HG03439 (cell line): ENCODE measurements around the gene SLC2A4.
A peak's percentile ranks its signal among the peaks of the same experiment; 100 is the strongest.
"Not testable (repeated sequence)": the region's sequence is repeated elsewhere in the genome, so short reads cannot be mapped to it uniquely, and the experiment has no call there.

Experiments
- ATAC-seq: cut with Tn5 transposase; IDR thresholded peaks from one replicate; pipeline ENCODE4 v1.9.1; 2021; ENCODE audit warnings: mild to moderate bottlenecking, moderate library complexity; ENCODE audit not compliant: unreplicated experiment

SLC2A4 gene

GRCh38 chr17:7322520-7323194 is 41.1 kb downstream of the SLC2A4 start:
- ATAC-seq = no peak

DNA sequence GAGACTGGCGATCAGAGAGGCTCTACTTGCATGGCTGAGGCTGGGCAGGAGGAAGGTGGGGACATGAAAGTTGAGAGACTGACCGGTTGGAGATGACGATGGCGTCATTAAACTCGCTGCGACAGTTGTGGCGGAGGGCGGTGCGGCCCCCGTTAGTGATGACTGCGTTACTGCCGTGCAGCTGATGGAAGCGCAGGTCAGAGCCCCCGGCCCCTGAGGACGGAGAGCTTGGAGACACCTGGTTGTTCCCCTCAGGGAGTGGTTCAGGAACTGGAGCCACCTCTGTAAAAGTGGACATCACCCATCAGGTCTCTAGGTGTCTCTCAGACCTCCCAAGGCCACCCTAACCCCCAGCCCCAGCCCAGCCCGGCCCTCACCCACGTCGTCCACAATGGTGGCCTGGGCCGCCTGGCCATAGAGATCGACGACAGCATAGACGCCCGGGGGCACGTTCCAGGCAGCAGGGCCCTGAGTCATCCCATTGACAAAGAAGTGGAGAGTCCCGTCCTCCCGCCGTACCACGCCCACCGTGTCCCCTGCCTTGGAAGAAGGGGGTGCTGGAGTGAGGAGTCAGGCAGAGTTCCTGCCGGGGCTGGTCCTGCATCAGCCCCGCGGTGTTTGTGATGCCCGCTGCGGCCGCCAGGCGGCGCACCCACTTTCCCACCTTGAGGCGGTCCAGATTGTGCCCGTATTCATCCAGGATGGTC is 42.4 kb downstream of the SLC2A4 start:
- ATAC-seq = no peak

GRCh38 chr17:7324438-7324779 is 42.9 kb downstream of the SLC2A4 start:
- no peak for ATAC-seq

DNA sequence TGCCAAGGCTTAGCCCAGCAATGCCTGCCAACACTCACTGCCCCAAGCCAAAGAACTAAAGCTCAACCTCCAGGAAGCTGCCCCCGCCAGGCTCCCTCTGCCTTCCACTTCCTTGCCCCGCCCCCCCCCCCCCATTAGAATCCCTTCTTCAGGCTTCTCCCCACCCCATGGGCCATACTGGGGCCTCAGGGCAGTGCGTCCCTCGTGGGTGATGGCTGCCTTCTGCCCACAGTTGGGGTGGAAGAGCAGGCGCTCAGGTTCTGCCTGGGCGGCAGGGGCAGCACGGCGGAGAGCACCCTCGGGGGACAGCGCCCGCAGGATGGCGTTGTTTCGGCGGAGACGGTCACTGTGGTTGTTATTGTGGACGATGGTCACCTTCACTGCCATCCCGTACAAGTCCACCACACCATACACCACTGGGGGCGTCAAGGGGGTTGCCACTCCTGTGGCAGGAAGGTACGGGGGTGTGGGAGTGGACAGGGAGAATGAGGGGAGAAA is 43.6 kb downstream of the SLC2A4 start:
- ATAC-seq = no peak

- ATAC-seq = no peak
Measured at GRCh38 chr17:7326186-7326585, 44.7 kb downstream of the SLC2A4 start.

GRCh38 chr17:7327056-7327455 is 45.5 kb downstream of the SLC2A4 start:
- ATAC-seq = no peak

DNA sequence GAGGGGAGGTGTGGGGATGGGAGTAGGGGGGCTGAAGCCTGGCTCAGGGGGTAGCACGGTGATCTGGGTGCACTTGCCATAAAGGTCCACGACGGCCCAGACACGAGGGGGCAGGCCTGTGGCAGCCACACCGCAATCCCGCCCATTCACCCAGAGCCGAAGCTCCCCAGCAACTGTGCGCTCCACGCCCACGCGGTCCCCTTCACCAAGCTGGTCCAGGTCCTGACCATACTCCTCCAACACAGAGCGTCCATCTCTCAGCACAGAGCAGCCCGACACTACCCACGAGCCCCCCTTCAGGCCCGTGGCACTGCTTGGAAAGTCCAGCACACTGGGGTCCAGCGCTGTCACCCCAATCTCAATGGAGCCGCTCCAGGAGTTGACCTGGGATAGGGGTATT is 46.0 kb downstream of the SLC2A4 start:
- ATAC-seq = no peak

GRCh38 chr17:7328009-7328408 is 46.5 kb downstream of the SLC2A4 start:
- no peak for ATAC-seq

- peak; percentile 3 for ATAC-seq
Measured at GRCh38 chr17:7328840-7329373, 47.4 kb downstream of the SLC2A4 start, which contains the start of gene NEURL4. Gene NEURL4, minus strand, starts transcription at chr17:7329335. Its CDS starts 23 bp downstream, at chr17:7329312.

GRCh38 chr17:7329374-7329996 is 48.0 kb downstream of the SLC2A4 start:
- ATAC-seq = peak; percentile 61

DNA sequence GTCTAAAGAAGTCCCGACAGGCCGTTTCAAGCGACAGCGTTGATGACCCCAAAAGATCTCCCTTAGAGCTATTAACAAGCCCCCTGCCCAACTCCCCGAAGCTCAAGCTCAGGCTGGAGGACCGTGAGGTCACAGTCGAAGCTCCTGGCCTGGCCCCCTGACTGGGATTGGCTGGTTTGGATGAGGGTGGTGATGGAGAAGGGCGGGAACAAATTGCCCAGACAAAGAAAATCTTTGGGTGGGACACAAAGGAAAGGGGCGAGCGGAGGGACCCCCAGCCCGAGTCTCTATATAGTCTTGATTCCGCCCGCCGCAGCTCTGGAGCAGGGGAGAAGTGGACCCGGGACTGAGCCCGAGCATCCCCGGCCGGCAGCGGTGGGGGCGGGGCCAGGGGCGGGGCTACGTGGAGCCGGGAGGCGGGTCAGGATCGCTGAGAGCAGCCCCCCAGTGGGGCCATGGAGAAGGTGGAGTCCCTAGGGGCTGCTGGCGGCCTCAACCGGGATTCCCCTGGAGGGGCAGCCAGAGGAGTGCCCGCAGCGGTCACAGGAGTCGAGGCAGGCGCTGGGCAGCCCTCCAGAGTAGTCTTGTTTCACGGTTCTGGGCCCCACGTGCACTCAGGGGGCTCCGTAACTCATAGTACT is 48.6 kb downstream of the SLC2A4 start:
- ATAC-seq = peak; percentile 43

- no peak for ATAC-seq
Measured at GRCh38 chr17:7330638-7331015, 49.1 kb downstream of the SLC2A4 start.

DNA sequence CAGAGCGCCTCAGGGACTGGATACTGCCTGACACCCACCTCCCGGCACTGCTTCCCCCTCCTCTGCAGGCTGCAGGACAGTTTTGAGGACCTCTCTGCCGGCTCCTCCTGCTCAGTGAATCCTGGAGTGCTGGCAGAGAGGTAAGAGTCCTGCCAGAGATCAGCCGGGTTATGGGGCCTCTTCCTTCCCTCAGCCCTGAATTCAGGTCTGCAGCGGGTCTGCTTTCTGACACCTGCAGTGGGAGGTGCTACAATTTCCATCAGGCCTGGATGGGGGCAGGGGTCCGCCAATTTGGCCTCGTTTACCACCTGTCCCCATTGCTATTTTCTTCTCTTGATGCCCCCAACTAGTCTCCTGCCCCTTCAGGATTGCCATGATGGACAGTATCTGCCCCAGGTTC is 50.6 kb downstream of the SLC2A4 start:
- ATAC-seq = no peak

GRCh38 chr17:7332600-7333069 is 51.1 kb downstream of the SLC2A4 start:
- not testable (repeated sequence) for ATAC-seq

DNA sequence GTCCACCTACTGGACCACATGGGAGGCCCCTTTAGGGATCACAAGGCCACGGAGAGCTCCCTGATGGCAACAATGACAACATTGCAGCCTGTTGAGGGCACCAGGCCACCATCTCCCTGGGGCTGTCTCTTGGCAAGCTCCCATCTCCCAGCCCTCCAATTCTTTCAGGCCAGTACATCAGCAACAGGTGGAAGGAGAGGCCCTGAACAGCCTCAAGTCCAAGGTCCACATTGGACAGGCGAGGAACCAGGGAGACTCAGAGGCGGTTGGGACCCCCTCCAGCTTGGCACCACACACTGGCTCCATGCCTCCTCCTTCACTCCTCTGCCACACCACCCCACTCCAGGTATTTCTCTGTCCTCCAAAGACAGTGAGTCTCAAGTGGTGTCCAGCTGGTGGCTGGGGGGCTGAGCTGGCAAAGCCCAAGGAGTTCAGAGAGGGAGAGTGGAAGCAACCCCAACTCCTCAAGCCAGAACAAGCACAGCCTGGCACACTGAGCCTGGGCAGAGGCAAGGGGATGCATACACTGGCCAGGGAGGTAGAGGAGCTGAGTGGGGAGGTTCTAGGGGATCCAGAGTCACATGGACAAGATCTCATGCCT is 53.5 kb downstream of the SLC2A4 start:
- no peak for ATAC-seq

DNA sequence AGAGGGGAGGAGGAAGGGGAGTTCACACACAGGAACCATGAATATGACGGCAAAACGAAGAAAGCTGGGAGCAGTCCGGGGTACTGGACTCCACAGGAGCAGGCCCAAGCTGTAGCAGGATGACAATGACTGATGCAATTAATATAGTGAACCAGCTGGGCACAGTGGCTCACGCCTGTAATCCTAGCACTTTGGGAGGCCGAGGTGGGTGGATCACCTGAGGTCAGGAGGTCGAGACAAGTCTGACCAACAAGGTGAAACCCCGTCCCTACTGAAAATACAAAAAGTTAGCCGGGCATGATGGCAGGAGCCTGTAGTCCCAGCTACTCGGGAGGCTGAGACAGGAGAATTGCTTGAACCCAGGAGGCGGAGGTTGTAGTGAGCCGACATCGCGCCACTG is 54.2 kb downstream of the SLC2A4 start:
- ATAC-seq = not testable (repeated sequence)

GRCh38 chr17:7336240-7337175 is 55.0 kb downstream of the SLC2A4 start, which contains the start of gene ACAP1:
Gene ACAP1, plus strand, starts transcription at chr17:7336529. Its CDS starts 206 bp downstream, at chr17:7336735.
- ATAC-seq = peak; percentile 50

GRCh38 chr17:7337600-7337999 is 56.1 kb downstream of the SLC2A4 start:
- ATAC-seq = not testable (repeated sequence)
